Measurements from ENCODE around the gene HOXA5.

The HOXA5 gene

DNA sequence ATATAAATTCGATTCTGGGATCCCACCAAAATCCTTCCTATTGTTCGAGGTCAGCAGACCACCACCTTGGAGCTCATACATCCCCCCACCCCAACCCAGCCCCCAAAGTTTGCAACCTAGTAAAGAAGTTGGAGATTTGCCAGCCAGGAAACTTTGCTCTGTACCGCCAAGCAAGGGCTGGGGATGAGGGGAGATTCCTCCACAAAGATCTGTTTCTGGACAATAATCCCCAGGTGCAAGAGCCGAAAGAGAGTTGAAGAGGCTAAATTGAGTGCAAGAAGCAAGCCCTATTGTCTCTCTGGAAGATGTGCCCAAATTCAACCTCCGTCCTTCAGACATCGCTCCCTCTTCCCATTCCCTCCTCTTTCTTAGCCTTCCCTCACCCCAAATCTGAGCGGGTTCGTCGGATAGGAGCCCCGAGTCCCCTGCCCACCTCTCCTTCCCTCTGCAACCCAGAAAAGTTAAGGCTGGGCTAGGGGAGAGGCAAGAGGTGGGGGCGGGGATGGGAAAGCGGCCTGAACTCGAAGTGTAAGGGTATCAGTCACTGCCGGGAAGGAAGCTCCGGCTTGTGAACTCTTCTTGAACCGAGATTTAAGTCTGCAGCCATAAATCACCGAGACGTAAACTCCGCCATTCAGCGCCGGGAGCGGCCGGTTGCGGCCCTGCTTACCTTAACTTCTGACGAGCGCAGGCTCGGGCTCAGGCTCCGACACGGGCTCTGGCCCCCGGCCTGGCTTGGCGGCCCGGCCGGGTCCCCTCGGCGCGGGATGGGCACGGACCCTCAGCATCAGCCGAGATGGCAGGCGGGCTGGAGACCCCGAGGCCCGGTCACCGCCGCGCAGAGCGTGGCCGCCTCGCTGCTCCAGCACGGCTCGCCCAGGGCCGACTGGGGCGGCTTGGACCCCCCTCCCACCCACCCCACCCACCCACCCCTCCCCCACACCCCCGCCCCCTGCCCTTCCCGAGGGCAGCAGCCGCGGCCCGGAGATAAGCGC lies 30.2 kb downstream of the HOXA5 start:
- Histone ChIP-seq H3K27me3 (ENCODE audit: insufficient read depth, poor library complexity, severe bottlenecking) (no peaks in the 10 kb centered on the region), H3K4me3 (ENCODE audit: severe bottlenecking) (peak overlapping the region; percentile 76), H3K9me3 (ENCODE audit: severe bottlenecking) (no peaks in the 10 kb centered on the region), H3K27ac (ENCODE audit: poor library complexity, severe bottlenecking) (peak overlapping the region; percentile 86), H3K4me1 (ENCODE audit: insufficient read depth, poor library complexity, severe bottlenecking) (peaks cover 29% of the 10 kb centered on the region), H3K36me3 (ENCODE audit: low read depth) (no peaks in the 10 kb centered on the region; the same call in 1 of the 2 replicates)
- ATAC-seq (ENCODE audit: low read depth), result peak; percentile 43
- TF ChIP-seq, protein P1, sequence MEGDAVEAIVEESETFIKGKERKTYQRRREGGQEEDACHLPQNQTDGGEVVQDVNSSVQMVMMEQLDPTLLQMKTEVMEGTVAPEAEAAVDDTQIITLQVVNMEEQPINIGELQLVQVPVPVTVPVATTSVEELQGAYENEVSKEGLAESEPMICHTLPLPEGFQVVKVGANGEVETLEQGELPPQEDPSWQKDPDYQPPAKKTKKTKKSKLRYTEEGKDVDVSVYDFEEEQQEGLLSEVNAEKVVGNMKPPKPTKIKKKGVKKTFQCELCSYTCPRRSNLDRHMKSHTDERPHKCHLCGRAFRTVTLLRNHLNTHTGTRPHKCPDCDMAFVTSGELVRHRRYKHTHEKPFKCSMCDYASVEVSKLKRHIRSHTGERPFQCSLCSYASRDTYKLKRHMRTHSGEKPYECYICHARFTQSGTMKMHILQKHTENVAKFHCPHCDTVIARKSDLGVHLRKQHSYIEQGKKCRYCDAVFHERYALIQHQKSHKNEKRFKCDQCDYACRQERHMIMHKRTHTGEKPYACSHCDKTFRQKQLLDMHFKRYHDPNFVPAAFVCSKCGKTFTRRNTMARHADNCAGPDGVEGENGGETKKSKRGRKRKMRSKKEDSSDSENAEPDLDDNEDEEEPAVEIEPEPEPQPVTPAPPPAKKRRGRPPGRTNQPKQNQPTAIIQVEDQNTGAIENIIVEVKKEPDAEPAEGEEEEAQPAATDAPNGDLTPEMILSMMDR (IDR thresholded peaks at IDR 0.05; ENCODE audit: poor library complexity, severe bottlenecking), result no peak
- no peak for DNase-seq (ENCODE audit: low spot score)

DNA sequence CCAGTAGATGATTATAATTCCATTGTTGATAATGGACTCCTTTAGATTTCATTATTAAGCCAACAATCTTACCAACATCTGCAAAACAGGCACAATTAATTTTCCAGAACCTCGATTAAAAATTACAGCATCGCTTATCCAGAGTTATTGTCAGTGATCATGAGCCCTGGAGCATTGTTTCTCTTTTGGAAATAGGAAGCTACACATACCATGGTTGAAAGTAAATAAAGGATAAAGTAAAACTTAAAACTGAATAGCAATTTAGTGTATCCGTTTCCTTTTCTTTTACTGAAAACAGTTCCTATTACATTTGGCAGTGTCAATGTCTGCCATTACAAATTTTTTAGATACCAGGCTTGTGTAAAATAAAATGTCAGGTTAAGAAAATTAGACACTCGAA lies 31.1 kb downstream of the HOXA5 start:
- Histone ChIP-seq H3K27me3 (ENCODE audit: insufficient read depth, poor library complexity, severe bottlenecking) (no peaks in the 10 kb centered on the region), H3K36me3 (ENCODE audit: low read depth) (no peaks in the 10 kb centered on the region; the same call in 1 of the 2 replicates), H3K9me3 (ENCODE audit: severe bottlenecking) (no peaks in the 10 kb centered on the region), H3K4me1 (ENCODE audit: insufficient read depth, poor library complexity, severe bottlenecking) (peaks cover 29% of the 10 kb centered on the region), H3K27ac (ENCODE audit: poor library complexity, severe bottlenecking) (peak overlapping the region; percentile 86), H3K4me3 (ENCODE audit: severe bottlenecking) (peak overlapping the region; percentile 76)
- TF ChIP-seq, protein P1 (IDR thresholded peaks at IDR 0.05; ENCODE audit: poor library complexity, severe bottlenecking), result no peak
- ATAC-seq (ENCODE audit: low read depth) (no peak), DNase-seq (ENCODE audit: low spot score) (no peak)

DNA sequence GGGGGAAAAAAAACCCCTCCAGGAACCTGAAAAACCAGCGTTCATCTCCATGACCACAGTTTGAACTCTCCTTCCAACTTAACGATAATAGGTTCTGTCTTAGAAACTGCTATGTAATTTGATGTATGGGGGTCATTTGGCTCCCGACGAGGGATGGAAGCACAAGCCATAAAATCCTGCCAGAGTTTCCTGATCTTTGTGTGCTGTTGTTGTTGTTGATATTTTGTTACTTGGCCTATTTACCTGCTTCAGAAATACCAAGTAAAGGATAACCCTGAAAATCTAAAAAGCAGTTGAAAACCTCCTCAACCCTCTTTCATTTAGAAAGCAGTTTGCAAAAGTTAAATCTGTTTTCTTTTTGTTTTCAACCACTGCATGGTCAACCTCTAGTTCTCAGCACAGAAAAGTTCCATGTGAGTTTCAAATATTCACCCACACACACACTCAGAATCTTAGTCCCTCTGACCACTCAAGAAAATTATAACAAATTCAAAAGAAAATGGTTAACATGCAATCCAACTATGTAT lies 31.7 kb downstream of the HOXA5 start:
- Histone ChIP-seq H3K4me1 (ENCODE audit: insufficient read depth, poor library complexity, severe bottlenecking) (peaks cover 29% of the 10 kb centered on the region), H3K9me3 (ENCODE audit: severe bottlenecking) (no peaks in the 10 kb centered on the region), H3K4me3 (ENCODE audit: severe bottlenecking) (peak overlapping the region; percentile 76), H3K27ac (ENCODE audit: poor library complexity, severe bottlenecking) (peak overlapping the region; percentile 86), H3K27me3 (ENCODE audit: insufficient read depth, poor library complexity, severe bottlenecking) (no peaks in the 10 kb centered on the region), H3K36me3 (ENCODE audit: low read depth) (no peaks in the 10 kb centered on the region; the same call in 1 of the 2 replicates)
- TF ChIP-seq, protein P1 (IDR thresholded peaks at IDR 0.05; ENCODE audit: poor library complexity, severe bottlenecking), result no peak
- DNase-seq (ENCODE audit: low spot score) (no peak), ATAC-seq (ENCODE audit: low read depth) (no peak)

DNA sequence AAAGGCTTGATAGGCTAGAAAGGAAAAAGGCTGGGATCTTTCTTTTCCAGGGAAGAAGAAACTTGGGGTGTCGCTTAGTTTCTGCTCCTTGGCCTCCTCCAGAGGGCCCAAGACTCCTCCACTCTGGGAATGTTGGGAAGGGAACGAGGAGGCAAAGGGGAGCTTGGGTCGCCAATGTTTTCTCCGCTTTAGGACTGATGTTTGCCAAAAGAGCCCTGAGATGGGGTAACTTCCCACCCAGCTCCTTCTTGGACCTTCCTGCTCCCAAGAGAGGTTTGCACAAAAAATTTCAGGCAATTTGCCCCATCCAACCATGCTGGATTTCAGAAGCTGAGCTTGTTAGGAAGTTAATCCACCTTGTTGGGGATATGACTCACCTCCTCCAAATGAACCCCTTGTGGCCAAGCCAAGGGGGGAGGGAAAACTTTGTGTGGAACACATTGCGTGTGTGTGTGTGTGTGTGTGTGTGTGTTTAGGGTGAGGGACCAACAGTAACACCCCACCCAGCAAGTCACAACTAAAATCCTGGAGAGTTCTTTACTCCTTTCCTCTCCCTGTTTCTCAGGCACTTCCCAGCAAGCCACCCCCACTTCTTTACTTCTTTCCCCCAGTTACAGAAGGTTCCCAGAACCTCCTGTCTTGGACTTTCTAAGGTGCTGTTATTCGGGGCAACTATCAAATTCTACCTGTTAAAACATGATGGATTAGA lies 32.3 kb downstream of the HOXA5 start:
- ATAC-seq (ENCODE audit: low read depth), result 0 out of 3 replicates have a peak, but pooled peaks have one; percentile 4
- no peaks in the 10 kb centered on the region for H3K27me3 ChIP-seq (ENCODE audit: insufficient read depth, poor library complexity, severe bottlenecking)
- H3K9me3 ChIP-seq (ENCODE audit: severe bottlenecking), result no peaks in the 10 kb centered on the region
- DNase-seq (ENCODE audit: low spot score), result no peak
- TF ChIP-seq, protein P1 (IDR thresholded peaks at IDR 0.05; ENCODE audit: poor library complexity, severe bottlenecking), result no peak
- peaks cover 26% of the 10 kb centered on the region for H3K4me1 ChIP-seq (ENCODE audit: insufficient read depth, poor library complexity, severe bottlenecking)
- H3K27ac ChIP-seq (ENCODE audit: poor library complexity, severe bottlenecking), result peak overlapping the region; percentile 86
- H3K4me3 ChIP-seq (ENCODE audit: severe bottlenecking), result peak overlapping the region; percentile 76
- H3K36me3 ChIP-seq (ENCODE audit: low read depth), result no peaks in the 10 kb centered on the region; the same call in 1 of the 2 replicates
